Measurements from ENCODE around the gene PTGER4.
A peak's percentile ranks its signal among the peaks of the same experiment; 100 is the strongest.

Gene PTGER4

GRCh38 chr5:40669606-40670390 is 9.9 kb upstream of the PTGER4 start:
- DNase-seq (ENCODE audit: low read depth in 2 of 2): no peak

GRCh38 chr5:40672425-40672824 is 7.3 kb upstream of the PTGER4 start:
- no peak for DNase-seq (ENCODE audit: low read depth in 2 of 2)

- DNase-seq (ENCODE audit: low read depth in 2 of 2): no peak
These were observed 5.0 kb upstream of the PTGER4 start for GRCh38 chr5:40674661-40675235.

- DNase-seq (ENCODE audit: low read depth in 2 of 2): no peak
These were observed 4.2 kb upstream of the PTGER4 start for GRCh38 chr5:40675396-40676133.

- no peak for DNase-seq (ENCODE audit: low read depth in 2 of 2)
These were observed 2.9 kb upstream of the PTGER4 start for GRCh38 chr5:40676613-40677343.

GRCh38 chr5:40677456-40677855 is 2.3 kb upstream of the PTGER4 start:
- no peak for DNase-seq (ENCODE audit: low read depth in 2 of 2)

DNA sequence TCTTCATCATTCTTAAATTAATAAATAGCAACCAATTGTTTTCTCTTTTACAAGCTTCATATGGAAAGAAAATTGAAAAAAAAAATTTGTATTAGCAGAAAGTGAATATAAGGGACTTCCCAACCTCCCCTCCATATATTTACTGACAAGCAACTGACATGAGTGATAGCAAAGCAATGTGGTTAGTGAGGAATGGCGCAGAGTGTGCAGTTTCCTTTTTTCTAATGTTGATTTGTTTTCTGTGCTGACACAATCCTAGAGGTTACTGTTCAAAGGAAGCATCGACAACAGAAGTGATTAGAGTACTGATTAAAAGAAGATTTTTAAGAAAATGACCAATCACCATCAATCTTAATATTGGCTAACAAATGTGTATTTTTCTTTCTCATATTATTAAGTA is 1.7 kb upstream of the PTGER4 start:
- no peak for DNase-seq (ENCODE audit: low read depth in 2 of 2)

- DNase-seq (ENCODE audit: low read depth in 2 of 2): no peak
These were observed 1.1 kb upstream of the PTGER4 start for GRCh38 chr5:40678460-40679147.

DNA sequence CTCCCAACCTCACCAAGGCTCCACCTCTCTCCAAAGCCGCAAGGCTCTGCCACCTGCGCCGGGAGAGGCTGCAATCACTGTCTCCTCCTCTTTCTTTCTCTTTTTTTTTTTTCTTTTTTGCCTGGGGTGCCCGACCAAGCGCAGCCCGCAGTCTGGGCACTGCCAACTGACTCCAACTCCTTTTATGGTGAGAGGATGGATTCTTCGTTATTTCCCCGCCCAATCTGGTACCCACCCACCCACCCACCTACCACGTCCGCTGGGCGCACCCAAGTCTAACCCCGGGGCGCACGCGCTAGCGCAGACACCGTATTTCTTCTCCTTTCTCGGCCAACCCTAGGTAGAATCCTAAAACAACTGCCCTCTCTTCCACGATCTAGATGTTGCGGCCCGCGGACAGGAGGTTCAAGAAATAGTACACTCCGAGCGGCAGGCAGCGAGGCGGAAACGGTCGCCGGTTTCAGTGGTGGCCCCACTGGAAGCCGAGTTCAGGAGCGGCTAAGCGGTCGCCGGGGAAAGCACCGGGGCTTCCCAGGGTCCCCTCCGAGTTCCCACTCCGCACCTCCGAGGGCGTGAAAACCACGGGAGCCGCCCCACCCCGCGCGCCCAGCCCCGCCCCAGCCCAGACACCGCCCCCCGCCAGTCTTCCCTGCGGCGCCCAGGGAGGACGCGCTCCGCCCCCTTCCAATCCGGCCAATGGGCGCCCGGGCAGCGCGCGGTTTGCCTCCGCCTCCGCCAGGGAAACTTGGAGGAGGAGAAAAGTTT is 385 bp upstream of the PTGER4 start:
- peak; percentile 90 to 93 for DNase-seq (ENCODE audit: low read depth in 2 of 2)

DNA sequence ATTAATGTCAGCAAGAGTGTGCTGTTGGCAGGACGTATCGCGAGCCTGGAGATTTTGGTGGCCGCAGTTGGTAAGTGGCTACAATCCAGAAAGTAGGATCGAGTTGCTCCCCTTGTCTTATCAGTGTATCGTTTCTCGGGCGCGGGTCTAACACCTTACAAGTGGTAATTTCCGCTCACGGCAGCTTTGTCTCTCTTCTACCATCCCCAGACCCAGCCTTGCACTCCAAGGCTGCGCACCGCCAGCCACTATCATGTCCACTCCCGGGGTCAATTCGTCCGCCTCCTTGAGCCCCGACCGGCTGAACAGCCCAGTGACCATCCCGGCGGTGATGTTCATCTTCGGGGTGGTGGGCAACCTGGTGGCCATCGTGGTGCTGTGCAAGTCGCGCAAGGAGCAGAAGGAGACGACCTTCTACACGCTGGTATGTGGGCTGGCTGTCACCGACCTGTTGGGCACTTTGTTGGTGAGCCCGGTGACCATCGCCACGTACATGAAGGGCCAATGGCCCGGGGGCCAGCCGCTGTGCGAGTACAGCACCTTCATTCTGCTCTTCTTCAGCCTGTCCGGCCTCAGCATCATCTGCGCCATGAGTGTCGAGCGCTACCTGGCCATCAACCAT is 1.1 kb downstream of the PTGER4 start:
- no peak for DNase-seq (ENCODE audit: low read depth in 2 of 2)

DNA sequence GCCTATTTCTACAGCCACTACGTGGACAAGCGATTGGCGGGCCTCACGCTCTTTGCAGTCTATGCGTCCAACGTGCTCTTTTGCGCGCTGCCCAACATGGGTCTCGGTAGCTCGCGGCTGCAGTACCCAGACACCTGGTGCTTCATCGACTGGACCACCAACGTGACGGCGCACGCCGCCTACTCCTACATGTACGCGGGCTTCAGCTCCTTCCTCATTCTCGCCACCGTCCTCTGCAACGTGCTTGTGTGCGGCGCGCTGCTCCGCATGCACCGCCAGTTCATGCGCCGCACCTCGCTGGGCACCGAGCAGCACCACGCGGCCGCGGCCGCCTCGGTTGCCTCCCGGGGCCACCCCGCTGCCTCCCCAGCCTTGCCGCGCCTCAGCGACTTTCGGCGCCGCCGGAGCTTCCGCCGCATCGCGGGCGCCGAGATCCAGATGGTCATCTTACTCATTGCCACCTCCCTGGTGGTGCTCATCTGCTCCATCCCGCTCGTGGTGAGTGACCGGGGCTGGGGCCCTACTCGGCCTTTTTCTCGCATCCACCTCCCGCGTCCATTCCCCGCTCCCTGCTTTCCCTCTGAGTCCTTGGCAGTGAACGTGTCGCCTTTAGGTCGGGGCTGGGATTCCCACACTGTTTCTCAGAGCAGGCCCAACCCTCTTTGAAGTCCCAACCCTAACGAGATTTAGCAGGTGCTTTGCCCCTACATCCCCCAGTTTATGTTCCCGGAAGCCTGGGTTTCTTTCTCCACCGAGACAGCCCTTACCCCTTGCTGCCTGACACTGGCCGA is 1.8 kb downstream of the PTGER4 start:
- no peak for DNase-seq (ENCODE audit: low read depth in 2 of 2)

DNA sequence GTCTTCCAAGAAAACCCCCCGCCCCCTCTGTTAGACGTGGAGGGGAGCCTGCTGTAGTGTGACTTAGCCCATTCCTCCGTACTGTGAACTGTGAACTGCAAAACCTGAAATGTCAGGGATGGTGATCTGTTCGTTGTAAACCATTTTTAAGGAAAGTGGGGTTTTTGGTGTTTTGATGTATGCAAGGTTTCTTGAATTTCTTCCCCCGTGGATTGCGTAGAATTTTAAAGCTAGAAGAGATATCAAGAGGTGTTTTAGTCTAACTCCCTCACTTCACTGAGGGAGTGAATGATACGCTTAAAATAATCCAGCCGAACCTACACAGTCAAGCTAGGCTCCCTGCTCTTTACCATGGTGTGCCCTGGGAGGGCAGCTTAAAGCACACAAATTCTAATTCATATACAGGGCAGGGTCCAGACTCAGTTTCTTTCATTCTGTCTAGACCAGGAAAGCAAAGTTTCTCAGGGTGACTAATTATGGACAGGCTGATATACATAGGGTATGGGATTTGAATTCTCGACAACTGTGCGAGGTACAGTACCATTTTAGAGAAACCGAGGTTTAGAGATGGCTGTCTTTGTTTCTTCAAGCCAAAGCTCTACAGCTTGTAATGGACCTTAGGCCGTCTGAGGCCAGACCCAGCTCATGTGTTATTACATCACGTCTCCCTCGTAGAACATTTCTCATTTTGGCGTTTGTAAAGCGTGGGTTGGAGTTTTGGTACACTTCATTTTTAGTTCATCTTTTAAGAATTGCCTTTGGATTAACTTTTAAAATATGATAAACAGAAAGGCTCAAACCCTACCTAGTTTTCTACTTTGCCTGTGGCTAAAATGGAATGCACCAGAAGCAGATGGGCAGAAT is 2.7 kb downstream of the PTGER4 start:
- no peak for DNase-seq (ENCODE audit: low read depth in 2 of 2)

- DNase-seq (ENCODE audit: low read depth in 2 of 2): no peak
These were observed 3.6 kb downstream of the PTGER4 start for GRCh38 chr5:40683305-40683704.

DNA sequence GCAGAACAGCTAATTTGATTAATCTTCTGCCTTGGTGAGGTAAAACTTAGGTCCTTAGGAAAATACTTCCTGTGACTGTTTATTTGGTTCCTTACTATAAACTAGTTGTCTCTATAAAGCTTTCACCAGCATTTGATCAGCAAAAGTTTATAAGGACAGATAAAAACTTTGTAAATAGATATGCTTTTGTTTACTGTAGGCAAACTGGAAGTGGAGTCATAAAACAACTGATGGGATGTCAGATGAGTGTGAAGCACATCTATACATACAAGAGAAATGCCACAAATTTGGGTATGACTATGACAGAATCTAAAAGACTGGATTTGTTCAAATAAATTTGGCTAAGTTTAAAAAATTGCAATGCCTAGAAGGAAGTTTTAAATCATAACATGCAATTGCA is 5.5 kb downstream of the PTGER4 start:
- no peak for DNase-seq (ENCODE audit: low read depth in 2 of 2)

DNA sequence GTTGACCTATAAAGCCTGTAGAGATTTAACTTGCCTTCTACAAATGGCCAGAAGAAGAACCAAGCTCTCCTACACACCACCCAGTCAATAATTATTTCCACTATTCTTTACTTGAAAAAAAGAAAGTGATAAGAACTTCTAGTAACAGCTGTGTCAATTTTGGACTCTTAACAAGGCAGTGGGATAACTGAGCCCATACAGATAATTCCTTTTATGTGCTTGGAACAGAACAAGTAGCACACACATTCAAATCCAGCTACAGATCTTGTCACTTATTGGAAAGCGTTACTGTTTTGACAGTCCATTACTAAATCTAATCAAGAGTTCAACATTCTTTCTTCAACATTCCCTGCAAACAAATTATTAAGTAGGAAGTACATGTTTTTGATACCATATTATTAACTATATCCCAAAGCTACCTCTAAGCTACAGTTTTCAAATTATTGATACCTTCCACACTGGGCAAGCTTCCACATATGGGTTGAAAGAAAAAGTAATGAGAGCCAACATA is 6.3 kb downstream of the PTGER4 start:
- DNase-seq (ENCODE audit: low read depth in 2 of 2): no peak

GRCh38 chr5:40687321-40687720 is 7.6 kb downstream of the PTGER4 start:
- no peak for DNase-seq (ENCODE audit: low read depth in 2 of 2)

- peak; percentile 68 to 83 for DNase-seq (ENCODE audit: low read depth in 2 of 2)
These were observed 8.5 kb downstream of the PTGER4 start for GRCh38 chr5:40688127-40688761.

DNA sequence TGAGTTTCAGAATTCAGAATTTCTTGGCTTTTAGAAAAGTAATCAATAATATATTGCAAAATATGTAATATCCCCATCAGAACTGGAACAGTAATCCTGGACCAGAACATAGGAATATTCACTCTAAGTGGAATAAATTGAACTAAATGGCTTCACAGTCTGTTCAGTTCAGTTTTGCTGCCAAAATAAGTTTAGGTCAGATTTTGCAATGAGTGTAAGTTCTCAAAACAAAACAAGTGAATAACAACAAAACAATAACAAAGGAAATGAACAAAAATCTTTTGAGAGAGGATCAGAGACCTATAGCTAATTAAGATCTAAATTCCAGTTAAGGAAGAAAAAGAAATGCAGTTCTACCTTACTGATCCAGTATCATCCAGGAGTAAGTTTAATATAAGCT is 9.3 kb downstream of the PTGER4 start:
- no peak for DNase-seq (ENCODE audit: low read depth in 2 of 2)
